HG03575 (cell line): ENCODE measurements around the gene TLN1.

Experiments
- ATAC-seq: cut with Tn5 transposase; IDR thresholded peaks from one replicate; pipeline ENCODE4 v1.9.1; 2021; ENCODE audit not compliant: unreplicated experiment, insufficient number of reproducible peaks, low FRiP score; ENCODE audit errors: extremely low read depth

The TLN1 gene

GRCh38 chr9:35656831-35657545 lies 75.0 kb downstream of the TLN1 start:
- ATAC-seq: no peak

GRCh38 chr9:35656348-35656747 lies 75.6 kb downstream of the TLN1 start:
- ATAC-seq: no peak

- no peak for ATAC-seq
Measured at GRCh38 chr9:35653611-35654010, 78.4 kb downstream of the TLN1 start.

GRCh38 chr9:35652829-35653209 lies 79.2 kb downstream of the TLN1 start:
- no peak for ATAC-seq

GRCh38 chr9:35651956-35652828 lies 79.8 kb downstream of the TLN1 start:
- ATAC-seq: no peak

GRCh38 chr9:35650341-35651158 lies 81.4 kb downstream of the TLN1 start, which contains the start of gene SIT1:
Gene SIT1 (minus strand): TSS chr9:35650931. CDS start chr9:35650853, 78 bp downstream.
- ATAC-seq: no peak

- no peak for ATAC-seq
Measured at GRCh38 chr9:35649431-35650340, 82.3 kb downstream of the TLN1 start.
